Spinal cord (tissue), 10 donors: ENCODE measurements around the gene LMAN1. TPM values are rescaled to one million over a fixed set of nuclear protein-coding genes. Genes with fewer than 3 reads are reported as not detected.

ENCODE experiments used
- DNase-seq, 6 donors: peaks; one replicate each; pipeline versions ENCODE4 v3.0.0 to v3.0.0-alpha.2; 2013 to 2015; ENCODE audit warnings: low spot score in 6 of 6, low read depth in 4 of 6
- H3K27ac ChIP-seq: one replicate; pipeline ENCODE4 v1.5.1; 2013; ENCODE audit warnings: low read depth, low read length, control low read depth
- H3K27me3 ChIP-seq: one replicate; pipeline ENCODE4 v1.6.1; 2013; ENCODE audit warnings: low read length; ENCODE audit not compliant: control insufficient read depth, insufficient read depth
- H3K36me3 ChIP-seq: one replicate; pipeline ENCODE4 v1.6.1; 2013; ENCODE audit warnings: low read length; ENCODE audit not compliant: control insufficient read depth, insufficient read depth
- H3K4me1 ChIP-seq: one replicate; pipeline ENCODE4 v1.6.1; 2013; ENCODE audit warnings: low read length; ENCODE audit not compliant: control insufficient read depth, insufficient read depth
- H3K4me3 ChIP-seq: one replicate; pipeline ENCODE4 v1.5.1; 2013; ENCODE audit warnings: low read depth, low read length, control low read depth
- H3K9me3 ChIP-seq: one replicate; pipeline ENCODE4 v1.6.1; 2013; ENCODE audit warnings: low read length; ENCODE audit not compliant: control insufficient read depth, insufficient read depth
- WGBS: methylation state at CpG from one replicate; pipeline ENCODE4 v1.1.5; 2013; ENCODE audit warnings: missing lambda C conversion rate; ENCODE audit not compliant: insufficient coverage; 5-methylcytosine and 5-hydroxymethylcytosine counted together
- polyA plus RNA-seq, 2 donors: library from polyadenylated mRNA; unstranded; fragments of 120-200 nt; gene quantifications; one replicate each; pipeline ENCODE4 v1.2.1, GENCODE V29; 2013; ENCODE audit not compliant: insufficient read length in 2 of 2
- total RNA-seq, 2 donors: library from RNA; depleted of rRNA in 1 of 2; stranded (reverse); fragments of 120-200 nt in 1 of 2; fragments of >200 nt in 1 of 2; gene quantifications; one replicate each; pipeline versions ENCODE4 v1.2.3 to v1.2.4, GENCODE V29; 2013 to 2014
- donor health status: healthy.

Gene LMAN1
- total and polyA plus RNA-seq, 4 donors = 32.1 to 87.5 (median 49.7) TPM

DNA sequence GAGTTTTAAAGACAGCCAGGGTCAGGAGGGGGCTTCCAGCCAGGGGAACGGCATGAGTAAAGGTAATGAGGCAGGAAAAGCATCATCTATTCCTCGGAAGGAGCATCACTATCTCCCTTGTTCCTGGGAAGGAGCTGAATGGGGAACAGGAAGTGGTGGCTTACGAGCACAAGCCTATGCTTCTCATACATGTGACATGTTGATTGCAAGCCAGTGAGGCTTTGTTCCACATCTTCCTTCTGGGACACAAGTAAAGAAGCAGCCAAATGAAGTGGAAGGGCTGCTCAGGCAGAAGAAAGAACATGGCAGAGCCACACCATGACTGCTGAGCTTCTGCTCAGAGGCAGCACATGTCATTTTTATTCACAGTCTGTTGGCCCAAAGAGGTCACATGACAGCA is 15.1 kb upstream of the LMAN1 start:
- H3K9me3 ChIP-seq = no peaks in the 10 kb centered on the region
- H3K4me3 ChIP-seq = no peak overlapping the region
- no peaks in the 10 kb centered on the region for H3K4me1 ChIP-seq
- H3K27me3 ChIP-seq = peaks cover 6% of the 10 kb centered on the region
- no peaks in the 10 kb centered on the region for H3K36me3 ChIP-seq
- 83% methylated on average over 3 of the region's 3 CpGs for WGBS
- no peak for DNase-seq
- no peak overlapping the region for H3K27ac ChIP-seq

DNA sequence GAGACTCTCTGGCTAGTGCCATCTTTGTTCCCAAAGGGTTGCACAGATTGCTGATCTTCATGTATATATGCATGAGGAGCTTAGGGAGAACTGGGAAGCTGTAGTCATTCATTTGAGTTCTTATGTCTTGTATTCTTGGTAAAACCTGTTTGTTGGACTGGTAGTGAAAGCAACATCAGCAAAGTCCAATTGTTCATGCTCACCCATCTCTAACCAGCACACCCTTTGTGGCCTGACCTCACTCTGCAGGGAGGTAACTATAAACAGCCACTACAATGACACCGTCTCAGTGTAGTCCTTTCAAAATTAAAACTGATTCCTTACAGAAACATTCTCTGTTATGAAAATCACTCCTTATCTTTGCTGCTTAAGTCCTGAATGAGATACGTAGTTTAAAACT is 13.9 kb upstream of the LMAN1 start:
- H3K36me3 ChIP-seq = no peaks in the 10 kb centered on the region
- H3K4me3 ChIP-seq = no peak overlapping the region
- no peak overlapping the region for H3K27ac ChIP-seq
- H3K4me1 ChIP-seq = no peaks in the 10 kb centered on the region
- WGBS = 100% methylated on average over 1 of the region's 2 CpGs
- H3K27me3 ChIP-seq = peaks cover 6% of the 10 kb centered on the region
- no peaks in the 10 kb centered on the region for H3K9me3 ChIP-seq
- no peak for DNase-seq

DNA sequence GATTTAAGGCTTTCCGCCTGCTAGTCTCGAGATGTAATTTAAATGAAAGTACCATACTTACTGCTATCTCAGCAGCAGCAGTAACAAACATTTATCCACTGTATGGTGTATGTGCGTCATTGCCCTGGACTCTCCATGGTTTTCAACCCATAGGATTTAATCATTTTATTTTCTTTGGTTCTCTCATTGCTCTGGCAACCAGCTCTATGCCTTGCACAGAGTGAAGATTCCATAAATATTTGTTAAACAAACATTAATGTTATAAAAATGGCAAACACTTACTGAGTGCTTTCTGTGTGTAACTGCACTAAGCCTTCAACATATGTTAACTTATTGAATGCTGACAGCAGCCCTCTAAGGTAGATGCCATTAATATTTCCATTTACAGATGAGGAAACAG is 1.3 kb upstream of the LMAN1 start:
- H3K9me3 ChIP-seq = no peaks in the 10 kb centered on the region
- 92% methylated on average over 2 of the region's 3 CpGs for WGBS
- H3K27me3 ChIP-seq = peaks cover 18% of the 10 kb centered on the region

DNA sequence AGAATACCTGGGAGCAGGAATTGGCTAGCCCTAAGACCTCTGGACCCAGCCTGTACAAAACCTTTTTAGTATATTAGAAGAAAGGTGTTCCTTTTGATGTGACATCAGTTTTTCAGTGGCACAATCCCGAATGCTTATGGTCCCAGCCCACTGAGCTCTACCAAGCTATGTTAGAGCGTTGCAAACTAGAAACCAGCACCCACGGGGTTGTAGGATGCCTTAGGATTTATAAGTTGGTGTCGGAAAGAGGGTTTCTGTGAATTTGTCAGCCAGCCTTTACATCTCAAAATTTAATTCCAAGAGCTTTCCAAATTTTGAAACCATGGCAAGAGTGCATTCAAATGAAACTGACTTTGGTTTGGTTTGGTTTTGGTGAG is 499 bp upstream of the LMAN1 start:
- H3K4me3 ChIP-seq = peak overlapping the region; percentile 86
- peaks cover 18% of the 10 kb centered on the region for H3K27me3 ChIP-seq
- DNase-seq = peak in 1 of 6 donors; percentile 9
- WGBS = 0% methylated on average over 1 of the region's 4 CpGs
- H3K9me3 ChIP-seq = no peaks in the 10 kb centered on the region
- no peaks in the 10 kb centered on the region for H3K36me3 ChIP-seq
- no peak overlapping the region for H3K27ac ChIP-seq
- H3K4me1 ChIP-seq = peaks cover 4% of the 10 kb centered on the region

More for the DNA sequence above, 1.3 kb upstream of the LMAN1 start:
- H3K27ac ChIP-seq = no peak overlapping the region
- H3K4me1 ChIP-seq = peaks cover 4% of the 10 kb centered on the region
- no peak overlapping the region for H3K4me3 ChIP-seq
- DNase-seq = peak in 1 of 6 donors; percentile 37
- H3K36me3 ChIP-seq = no peaks in the 10 kb centered on the region

DNA sequence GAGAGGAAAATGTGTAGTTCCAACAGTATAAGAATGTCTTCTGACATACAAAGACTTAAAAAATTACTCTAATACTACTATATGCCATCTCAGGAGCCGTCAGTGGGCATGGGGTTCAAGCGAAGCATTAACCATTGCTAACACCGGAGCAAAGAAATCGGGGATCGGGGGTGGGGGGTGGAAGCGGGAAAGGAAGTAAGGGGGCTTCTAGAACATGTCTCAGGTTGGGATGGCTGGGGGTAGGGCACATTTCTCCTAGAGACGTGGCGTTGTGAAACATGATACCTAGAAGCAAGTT is 702 bp downstream of the LMAN1 start:
- Histone ChIP-seq H3K36me3 (no peaks in the 10 kb centered on the region), H3K27me3 (peaks cover 17% of the 10 kb centered on the region), H3K4me1 (peaks cover 4% of the 10 kb centered on the region), H3K4me3 (peak overlapping the region; percentile 86), H3K27ac (peak overlapping the region; percentile 79), H3K9me3 (no peaks in the 10 kb centered on the region)
- WGBS = 0% methylated on average over 5 of the region's 8 CpGs
- no peak for DNase-seq

DNA sequence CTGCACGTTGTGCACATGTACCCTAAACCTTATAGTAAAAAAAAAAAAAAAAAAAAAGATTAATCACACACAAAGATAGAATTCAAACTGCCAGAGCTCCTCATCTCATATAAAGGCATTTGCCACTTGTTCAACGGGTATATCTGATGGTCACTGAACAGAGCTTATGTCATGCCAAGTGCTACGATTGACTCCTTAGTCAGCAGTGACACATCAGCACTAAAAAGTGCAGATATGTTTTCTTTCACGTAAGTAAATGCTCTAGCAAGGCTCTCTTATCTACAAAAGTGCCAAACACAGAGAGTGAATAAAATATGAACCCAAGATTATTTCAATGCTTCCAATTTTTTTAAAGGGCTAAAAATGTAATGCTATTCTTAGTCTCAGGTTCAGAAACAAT is 1.1 kb downstream of the LMAN1 start:
- H3K36me3 ChIP-seq = no peaks in the 10 kb centered on the region
- peaks cover 13% of the 10 kb centered on the region for H3K27me3 ChIP-seq
- peak in 1 of 6 donors; percentile 4 for DNase-seq
- 13% methylated on average over 1 of the region's 4 CpGs for WGBS
- no peaks in the 10 kb centered on the region for H3K9me3 ChIP-seq
- peak overlapping the region; percentile 86 for H3K4me3 ChIP-seq
- no peak overlapping the region for H3K27ac ChIP-seq
- H3K4me1 ChIP-seq = peaks cover 4% of the 10 kb centered on the region

DNA sequence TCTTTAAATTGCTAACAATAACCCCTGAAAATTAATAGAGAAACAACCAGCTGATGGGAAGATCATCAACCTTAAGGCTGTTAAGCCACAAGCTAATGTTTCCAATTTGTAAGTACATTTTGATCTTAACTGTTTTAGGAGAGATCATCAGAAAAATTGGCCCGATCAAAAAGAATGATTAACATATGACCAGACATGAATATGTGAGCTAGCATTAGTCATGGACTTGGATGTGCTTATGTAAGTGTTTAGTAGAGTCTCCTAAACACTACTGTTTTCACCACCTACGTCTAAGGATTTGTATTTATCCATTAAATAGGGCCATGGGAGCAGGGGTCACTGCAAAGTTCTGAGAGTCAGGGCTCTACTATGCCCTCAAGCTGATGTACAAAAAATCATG is 4.3 kb downstream of the LMAN1 start:
- no peak for DNase-seq
- Histone ChIP-seq H3K27ac (no peak overlapping the region), H3K4me1 (peaks cover 4% of the 10 kb centered on the region), H3K9me3 (no peaks in the 10 kb centered on the region), H3K36me3 (peaks cover 7% of the 10 kb centered on the region), H3K27me3 (no peaks in the 10 kb centered on the region), H3K4me3 (no peak overlapping the region)
- no CpG with 5 or more reads among the region's 2 CpGs for WGBS

DNA sequence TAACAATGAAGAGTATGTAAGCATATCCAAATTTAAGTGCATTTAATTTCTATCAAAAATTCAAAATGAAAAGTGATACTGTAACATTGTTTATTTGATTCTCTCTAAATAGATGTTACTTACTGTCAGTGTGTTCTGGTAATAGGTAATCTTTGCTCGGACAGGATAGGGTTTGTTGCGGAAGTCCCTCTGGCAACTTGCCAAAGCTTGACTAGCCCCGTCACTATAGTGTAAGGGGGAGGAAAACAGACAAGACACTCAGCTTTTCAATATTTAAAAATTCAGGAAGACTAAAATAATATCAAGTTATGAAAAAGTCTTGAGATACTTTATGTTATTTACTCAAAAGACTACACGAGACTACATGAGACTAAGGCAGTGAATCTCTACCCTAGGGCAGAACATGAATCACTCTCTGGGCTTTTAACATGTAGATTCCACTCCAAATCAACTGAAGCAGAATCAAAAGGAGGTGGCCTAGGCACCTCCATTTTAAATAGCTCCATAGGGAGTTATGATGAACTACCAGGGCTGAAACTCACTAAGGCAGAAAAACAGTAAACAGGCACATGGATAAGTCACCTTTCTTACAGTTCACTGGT is 5.9 kb downstream of the LMAN1 start:
- no peak overlapping the region for H3K27ac ChIP-seq
- no peak for DNase-seq

DNA sequence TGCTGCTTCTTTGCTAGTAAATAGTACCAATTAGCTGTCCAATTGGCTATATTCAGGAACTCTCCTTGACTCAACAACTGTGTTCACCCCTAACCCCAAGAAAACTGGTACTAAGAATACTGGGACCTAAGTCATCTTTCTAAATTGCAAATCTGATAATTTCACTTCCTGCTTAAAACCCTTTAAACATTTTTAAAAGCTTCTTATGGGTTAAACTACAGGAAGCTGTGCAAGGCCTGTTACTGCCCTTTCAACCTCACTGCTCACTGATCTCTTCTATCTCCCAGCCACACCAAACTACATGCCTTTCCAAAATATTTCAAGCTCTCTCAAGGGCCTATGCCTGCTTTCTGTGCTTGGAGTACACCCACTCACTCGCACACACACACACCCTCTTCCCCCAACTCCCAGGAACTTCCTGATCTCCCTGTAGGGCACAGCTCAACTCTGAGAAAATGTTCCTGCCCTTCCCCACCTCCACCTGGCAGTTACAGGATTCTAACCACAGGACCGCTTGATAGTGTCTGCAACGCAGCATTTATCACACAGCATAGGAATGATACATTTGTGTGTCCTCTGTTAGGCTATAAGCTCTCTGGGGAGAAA is 6.7 kb downstream of the LMAN1 start:
- Histone ChIP-seq H3K27ac (no peak overlapping the region), H3K4me1 (no peaks in the 10 kb centered on the region), H3K36me3 (peaks cover 7% of the 10 kb centered on the region), H3K27me3 (no peaks in the 10 kb centered on the region), H3K9me3 (no peaks in the 10 kb centered on the region), H3K4me3 (no peak overlapping the region)
- 100% methylated on average over 1 of the region's 3 CpGs for WGBS
- no peak for DNase-seq

More for the DNA sequence above, 5.9 kb downstream of the LMAN1 start:
- Histone ChIP-seq H3K36me3 (peaks cover 7% of the 10 kb centered on the region), H3K4me1 (no peaks in the 10 kb centered on the region), H3K4me3 (no peak overlapping the region), H3K27me3 (no peaks in the 10 kb centered on the region), H3K9me3 (no peaks in the 10 kb centered on the region)
- WGBS = no CpG with 5 or more reads among the region's 4 CpGs

DNA sequence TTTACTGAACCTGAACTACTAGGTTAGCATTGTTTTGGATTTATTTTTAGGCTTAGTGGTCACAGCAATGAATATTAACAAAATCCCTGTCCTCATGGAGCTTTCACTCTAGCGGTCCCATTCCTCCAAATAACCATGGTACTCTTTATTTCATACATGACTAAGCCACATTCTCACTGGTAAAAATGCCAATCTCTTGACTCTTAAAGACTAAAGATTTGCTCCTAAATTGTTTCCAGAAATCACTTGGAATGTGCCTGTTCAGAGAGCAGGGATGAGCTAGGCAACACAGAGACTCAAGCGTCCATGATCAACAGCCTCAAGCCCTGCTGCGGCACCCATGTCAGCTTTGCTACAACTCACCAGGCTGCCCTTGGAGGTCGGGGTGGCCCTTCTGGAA is 13.5 kb downstream of the LMAN1 start:
- no peak for DNase-seq
- H3K4me3 ChIP-seq = no peak overlapping the region
- H3K9me3 ChIP-seq = no peaks in the 10 kb centered on the region
- no peaks in the 10 kb centered on the region for H3K4me1 ChIP-seq
- no peaks in the 10 kb centered on the region for H3K27me3 ChIP-seq
- peaks cover 13% of the 10 kb centered on the region for H3K36me3 ChIP-seq
- 100% methylated on average over 3 of the region's 4 CpGs for WGBS
- no peak overlapping the region for H3K27ac ChIP-seq
